Measurements from ENCODE around the gene SMURF2. TPM values are rescaled to one million over a fixed set of nuclear protein-coding genes. Genes with fewer than 3 reads are reported as not detected.

The SMURF2 gene
- total RNA-seq, 1 experiment from 2014 or later: 23.0 TPM

- TF ChIP-seq ERG (CRISPR knock-in tag; IDR thresholded peaks at IDR 0.05) (no peak), HMGA2 (CRISPR knock-in tag; IDR thresholded peaks at IDR 0.05) (no peak), NFE2L1 (CRISPR knock-in tag; IDR thresholded peaks at IDR 0.05) (0 out of 2 replicates have a peak, but pooled peaks have one; percentile 81), ZNF138 (CRISPR knock-in tag; conservative IDR thresholded peaks at IDR 0.05) (no peak), E2F1 (CRISPR knock-in tag; IDR thresholded peaks at IDR 0.05) (no peak), TEAD1 (CRISPR knock-in tag; IDR thresholded peaks at IDR 0.05) (no peak), RELA (CRISPR knock-in tag; IDR thresholded peaks at IDR 0.05; ENCODE audit: borderline replicate concordance) (no peak), CDX4 (CRISPR knock-in tag; IDR thresholded peaks at IDR 0.05; ENCODE audit: borderline replicate concordance) (no peak), ESRRA (CRISPR knock-in tag; IDR thresholded peaks at IDR 0.05; ENCODE audit: borderline replicate concordance) (no peak), ZNF423 (CRISPR knock-in tag; IDR thresholded peaks at IDR 0.05) (no peak), FOXJ3 (CRISPR knock-in tag; IDR thresholded peaks at IDR 0.05; ENCODE audit: borderline replicate concordance) (no peak), PRDM15 (CRISPR knock-in tag; IDR thresholded peaks at IDR 0.05) (peak; percentile 96), CTCF (IDR thresholded peaks at IDR 0.05) (no peak)
Measured at GRCh38 chr17:64661976-64662773, at the start of gene SMURF2 (continued).

- H3K4me3 Mint-ChIP-seq: no peak overlapping the region
- no peak overlapping the region for H3K27ac Mint-ChIP-seq
- no peaks in the 10 kb centered on the region for H3K36me3 Mint-ChIP-seq
- POLR2A ChIA-PET: no interaction called here
- no peaks in the 10 kb centered on the region for H3K9me3 Mint-ChIP-seq
- ATAC-seq (no peak), DNase-seq (ENCODE audit: low spot score) (no peak)
- peaks cover 11% of the 10 kb centered on the region for H3K4me1 Mint-ChIP-seq
- no peaks in the 10 kb centered on the region; the same call in 1 of the 2 replicates for H3K27me3 Mint-ChIP-seq (ENCODE audit: low read depth)
- CTCF ChIA-PET: no interaction called here
- TF ChIP-seq NR3C1 (CRISPR knock-in tag; conservative IDR thresholded peaks at IDR 0.05; ENCODE audit: low read depth) (no peak), STAT6 (CRISPR knock-in tag; conservative IDR thresholded peaks at IDR 0.05; ENCODE audit: low read depth) (no peak), GTF2I (CRISPR knock-in tag; conservative IDR thresholded peaks at IDR 0.05) (no peak), ZSCAN18 (CRISPR knock-in tag; IDR thresholded peaks at IDR 0.05) (no peak), AFF4 (CRISPR knock-in tag; IDR thresholded peaks at IDR 0.05; ENCODE audit: borderline replicate concordance) (no peak)
Measured at GRCh38 chr17:64709481-64709880, 47.4 kb upstream of the SMURF2 start.

Data from WTC11 (cell line).